Activated CD8-positive, alpha-beta T cell treated with anti-CD3 and anti-CD28 coated beads, Interleukin-2, amount 10 ng/mL, durations not matched to agents 7 days and 5 days (primary cell): ENCODE data around the gene PARD3B. TPM values are rescaled to one million over a fixed set of nuclear protein-coding genes. Genes with fewer than 3 reads are reported as not detected.

Experiments used
- ATAC-seq: fragments of 150-1000 bp; cut with Tn5 transposase; one replicate; pipeline ENCODE4 v1.10.0; 2021; ENCODE audit warnings: moderate library complexity
- CTCF ChIA-PET: fragments of 350-600 bp; sonication (Branson Sonifier 250); formaldehyde crosslinking; loops from one replicate; lab custom pipeline; 2021; ENCODE audit warnings: antibody characterized with exemption; lab: Charles Lee
- POLR2A ChIA-PET: fragments of 350-600 bp; sonication (Branson Sonifier 250); formaldehyde crosslinking; loops from one replicate; lab custom pipeline; 2021; ENCODE audit warnings: antibody characterized with exemption; lab: Charles Lee
- DNase-seq: peaks from one replicate; pipeline ENCODE4 v3.0.0-alpha.2; 2020
- H3K27ac Mint-ChIP-seq: one replicate; pipeline ENCODE4 v1.8.0; 2021; ENCODE audit warnings: mild to moderate bottlenecking, mixed read lengths
- H3K27me3 Mint-ChIP-seq: one replicate; pipeline ENCODE4 v1.8.0; 2021; ENCODE audit warnings: low read depth, mixed read lengths
- H3K36me3 Mint-ChIP-seq: one replicate; pipeline ENCODE4 v1.8.0; 2021; ENCODE audit warnings: low read depth, mixed read lengths
- H3K4me1 Mint-ChIP-seq: one replicate; pipeline ENCODE4 v1.8.0; 2021; ENCODE audit warnings: low read depth, mixed read lengths
- H3K4me3 Mint-ChIP-seq: one replicate; pipeline ENCODE4 v1.8.0; 2021; ENCODE audit warnings: mild to moderate bottlenecking, mixed read lengths
- H3K9me3 Mint-ChIP-seq: one replicate; pipeline ENCODE4 v1.8.0; 2022; ENCODE audit warnings: mixed read lengths; ENCODE audit not compliant: insufficient read depth
- total RNA-seq, 2 experiments: library from RNA; stranded (reverse); gene quantifications; one replicate each; pipeline ENCODE4 v1.2.3, GENCODE V29; 2021

Gene PARD3B
- total RNA-seq, 2 experiments from 2014 or later: 0.76 to 1.0 TPM

DNA sequence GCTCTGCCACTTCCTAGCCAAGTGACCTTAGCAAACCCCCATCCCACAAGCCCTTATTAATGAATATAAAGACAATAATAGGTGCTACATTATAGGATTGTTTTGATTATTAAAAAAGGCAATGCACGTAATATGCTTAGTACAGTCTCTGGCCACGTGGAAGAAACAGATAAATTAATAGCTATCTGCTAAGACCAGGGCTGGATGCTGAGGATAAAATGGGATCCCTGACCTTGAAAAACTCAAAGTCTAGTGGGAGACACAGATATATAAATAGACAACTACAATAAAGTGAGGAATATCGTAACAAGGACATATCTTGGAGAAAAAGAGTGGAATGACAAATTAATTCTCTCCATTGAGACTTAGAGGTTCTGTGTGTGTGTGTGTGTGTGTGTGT is 29.9 kb upstream of the PARD3B start:
- H3K4me3 Mint-ChIP-seq: no peak overlapping the region
- peaks cover 3% of the 10 kb centered on the region for H3K9me3 Mint-ChIP-seq
- ChIA-PET POLR2A (no interaction called here), CTCF (no interaction called here)
- H3K36me3 Mint-ChIP-seq: no peaks in the 10 kb centered on the region
- ATAC-seq: no peak
- no peak overlapping the region for H3K27ac Mint-ChIP-seq
- no peaks in the 10 kb centered on the region for H3K27me3 Mint-ChIP-seq
- no peak for DNase-seq
- no peaks in the 10 kb centered on the region for H3K4me1 Mint-ChIP-seq

DNA sequence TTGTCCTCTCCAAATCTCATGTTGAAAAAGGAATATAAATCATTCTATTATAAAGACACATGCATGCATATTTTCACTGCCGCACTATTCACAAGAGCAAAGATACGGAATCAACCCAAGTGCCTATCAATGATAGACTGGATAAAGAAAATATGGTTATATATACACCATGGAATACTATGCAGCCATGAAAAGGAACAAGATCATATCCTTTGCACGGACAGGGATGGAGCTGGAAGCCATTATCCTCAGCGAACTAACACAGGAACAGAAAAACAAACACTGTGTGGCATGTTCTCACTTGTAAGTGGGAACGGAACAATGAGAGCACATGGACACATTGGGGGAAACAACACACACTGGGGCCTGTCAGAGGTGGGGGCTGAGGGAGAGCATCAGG is 28.1 kb upstream of the PARD3B start:
- Mint-ChIP-seq H3K36me3 (no peaks in the 10 kb centered on the region), H3K9me3 (peaks cover 3% of the 10 kb centered on the region), H3K27ac (no peak overlapping the region), H3K27me3 (peaks cover 3% of the 10 kb centered on the region), H3K4me1 (no peaks in the 10 kb centered on the region), H3K4me3 (no peak overlapping the region)
- DNase-seq: no peak
- POLR2A ChIA-PET: no interaction called here
- CTCF ChIA-PET: no interaction called here
- no peak for ATAC-seq

DNA sequence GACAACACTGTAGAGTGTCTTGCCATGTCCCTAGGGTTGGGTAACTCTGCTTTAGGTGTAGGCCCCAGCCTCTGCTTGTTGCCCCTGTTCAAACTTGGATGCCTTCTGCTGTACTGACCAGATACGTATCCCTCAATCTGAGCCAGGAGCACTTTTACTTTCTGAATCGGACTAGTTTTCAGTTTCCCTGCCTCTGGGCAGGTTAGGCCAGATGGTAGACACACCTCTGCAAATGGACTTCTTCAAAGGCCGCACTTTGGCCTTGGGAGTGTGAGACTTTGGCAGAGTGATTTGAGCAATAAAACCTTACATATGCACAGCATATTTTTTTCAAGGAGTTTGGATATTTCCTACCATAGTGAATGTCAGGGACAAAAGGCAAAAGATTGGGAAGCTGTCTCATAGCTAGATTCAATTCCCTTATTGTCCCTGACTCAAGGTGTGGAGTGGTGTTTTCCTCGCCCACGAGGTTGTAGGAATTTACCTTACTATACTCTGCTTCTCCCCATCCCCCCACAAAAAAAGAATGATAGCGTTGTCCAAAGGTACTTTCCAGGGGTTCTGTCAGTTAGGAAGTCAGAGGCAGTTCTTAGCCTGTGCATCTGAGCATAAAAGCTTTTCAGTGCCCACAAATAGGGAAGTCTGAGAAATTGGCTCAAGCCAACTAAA is 15.3 kb upstream of the PARD3B start:
- Mint-ChIP-seq H3K27me3 (peaks cover 3% of the 10 kb centered on the region), H3K36me3 (no peaks in the 10 kb centered on the region), H3K27ac (no peak overlapping the region), H3K9me3 (no peaks in the 10 kb centered on the region), H3K4me1 (no peaks in the 10 kb centered on the region), H3K4me3 (no peak overlapping the region)
- ATAC-seq (no peak), DNase-seq (no peak)
- POLR2A ChIA-PET: no interaction called here
- CTCF ChIA-PET: interaction anchor here (1.0 kb wide), 1 partner anchor 145 kb away, joined by 3 read pairs; no protein-coding TSS in a partner anchor

DNA sequence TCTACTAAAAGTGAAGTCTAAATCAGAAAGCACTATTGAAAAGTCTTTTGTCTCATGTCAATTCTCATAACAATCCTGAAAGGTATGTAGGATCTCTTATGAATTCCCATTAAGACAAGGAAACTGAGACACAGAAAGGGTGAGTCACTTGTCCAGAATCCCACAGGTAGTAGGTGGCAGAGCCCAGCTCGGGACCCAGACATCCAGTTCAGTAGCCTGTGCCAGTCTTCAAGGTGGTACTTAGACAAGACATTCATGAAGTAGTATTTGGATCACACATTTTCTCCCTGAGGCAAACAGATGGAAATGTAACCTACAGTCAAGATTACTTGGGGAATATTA is 14.8 kb upstream of the PARD3B start:
- no peaks in the 10 kb centered on the region for H3K9me3 Mint-ChIP-seq
- no peak overlapping the region for H3K27ac Mint-ChIP-seq
- DNase-seq (no peak), ATAC-seq (no peak)
- ChIA-PET POLR2A (no interaction called here), CTCF (interaction anchor here (1.0 kb wide), 1 partner anchor 144 kb away, joined by 3 read pairs; no protein-coding TSS in a partner anchor)
- H3K4me1 Mint-ChIP-seq: no peaks in the 10 kb centered on the region
- no peak overlapping the region for H3K4me3 Mint-ChIP-seq
- H3K36me3 Mint-ChIP-seq: no peaks in the 10 kb centered on the region
- peaks cover 5% of the 10 kb centered on the region for H3K27me3 Mint-ChIP-seq

DNA sequence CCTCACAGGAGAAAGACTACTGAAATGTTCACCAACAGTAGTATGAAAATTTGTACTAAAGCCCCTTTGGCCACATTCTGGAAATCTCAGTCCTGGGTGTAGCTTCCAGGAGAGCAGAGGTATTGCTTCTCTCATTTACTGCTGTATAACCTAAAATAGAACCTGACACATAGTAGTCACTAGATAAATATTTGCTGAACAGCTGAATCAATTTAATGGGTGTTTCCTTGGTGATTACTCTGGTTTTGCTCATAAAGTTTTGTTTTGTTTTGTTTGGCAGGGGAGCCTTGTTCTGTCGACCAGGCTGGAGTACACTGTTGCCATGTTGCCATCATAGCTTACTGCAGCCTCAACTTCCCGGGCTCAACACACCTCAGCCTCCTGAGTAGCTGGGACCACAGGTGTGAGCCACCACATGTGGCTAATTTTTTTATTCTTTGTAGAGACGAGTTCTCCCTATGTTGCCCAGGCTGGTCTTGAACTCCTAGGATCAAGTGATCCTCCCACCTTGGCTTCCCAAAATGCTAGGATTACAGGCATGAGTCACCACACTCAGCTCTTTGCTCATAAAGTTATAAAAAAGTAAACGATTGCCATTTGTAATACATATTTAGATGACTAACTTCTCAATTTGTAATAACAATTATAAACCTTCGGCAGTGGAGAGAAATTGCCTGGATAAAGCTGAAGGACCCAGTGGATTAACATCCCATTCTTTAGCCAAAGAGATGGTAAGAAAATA is 11.5 kb upstream of the PARD3B start:
- ATAC-seq: no peak
- Mint-ChIP-seq H3K27ac (no peak overlapping the region), H3K9me3 (no peaks in the 10 kb centered on the region), H3K4me1 (no peaks in the 10 kb centered on the region), H3K36me3 (no peaks in the 10 kb centered on the region), H3K4me3 (no peak overlapping the region), H3K27me3 (peaks cover 7% of the 10 kb centered on the region)
- DNase-seq: no peak
- CTCF ChIA-PET: no interaction called here
- POLR2A ChIA-PET: no interaction called here

DNA sequence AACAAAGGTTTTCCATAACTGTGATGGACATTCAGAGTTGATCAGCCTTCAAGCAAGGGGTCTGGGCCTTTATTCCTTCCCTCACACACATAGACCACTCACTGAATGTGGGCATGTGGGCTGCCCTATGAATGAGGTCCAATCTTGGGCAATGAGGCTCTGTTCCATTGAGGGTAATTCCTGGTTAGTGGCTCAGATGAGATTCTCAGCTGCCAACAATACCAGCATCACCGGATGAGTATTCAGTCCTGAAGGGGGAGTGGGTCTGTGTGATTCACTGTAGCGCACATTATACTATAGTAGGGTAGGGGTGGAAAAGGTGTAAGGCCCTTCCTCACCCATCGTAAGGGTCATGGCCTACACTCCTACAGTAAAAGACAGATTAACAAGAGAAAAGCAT is 9.9 kb upstream of the PARD3B start:
- DNase-seq (no peak), ATAC-seq (no peak)
- H3K27ac Mint-ChIP-seq: no peak overlapping the region
- no peaks in the 10 kb centered on the region for H3K4me1 Mint-ChIP-seq
- ChIA-PET POLR2A (no interaction called here), CTCF (no interaction called here)
- no peaks in the 10 kb centered on the region for H3K36me3 Mint-ChIP-seq
- peaks cover 7% of the 10 kb centered on the region for H3K27me3 Mint-ChIP-seq
- H3K9me3 Mint-ChIP-seq: no peaks in the 10 kb centered on the region
- H3K4me3 Mint-ChIP-seq: no peak overlapping the region

DNA sequence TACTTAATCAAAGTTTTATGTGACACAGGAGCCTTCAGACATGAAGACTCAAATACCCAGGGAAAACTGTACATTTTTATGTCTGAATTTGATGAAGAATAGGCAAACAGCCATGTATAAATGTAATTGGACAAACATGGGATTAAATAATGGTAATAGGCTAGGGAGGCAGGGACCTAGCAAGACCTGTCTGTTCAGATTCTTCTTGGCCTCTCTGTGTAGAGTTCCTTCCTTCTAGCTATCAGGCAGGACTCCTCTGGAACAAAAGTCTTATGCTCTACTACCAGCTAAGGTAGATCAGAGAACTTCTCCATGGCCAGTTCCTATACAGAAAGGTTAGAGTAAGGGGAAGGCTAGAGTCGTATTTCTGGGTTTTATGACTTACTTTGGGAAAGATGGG is 9.5 kb upstream of the PARD3B start:
- no peak for DNase-seq
- no peaks in the 10 kb centered on the region for H3K4me1 Mint-ChIP-seq
- ChIA-PET CTCF (no interaction called here), POLR2A (no interaction called here)
- H3K36me3 Mint-ChIP-seq: no peaks in the 10 kb centered on the region
- H3K27me3 Mint-ChIP-seq: peaks cover 7% of the 10 kb centered on the region
- H3K4me3 Mint-ChIP-seq: no peak overlapping the region
- H3K9me3 Mint-ChIP-seq: no peaks in the 10 kb centered on the region
- H3K27ac Mint-ChIP-seq: no peak overlapping the region
- no peak for ATAC-seq

DNA sequence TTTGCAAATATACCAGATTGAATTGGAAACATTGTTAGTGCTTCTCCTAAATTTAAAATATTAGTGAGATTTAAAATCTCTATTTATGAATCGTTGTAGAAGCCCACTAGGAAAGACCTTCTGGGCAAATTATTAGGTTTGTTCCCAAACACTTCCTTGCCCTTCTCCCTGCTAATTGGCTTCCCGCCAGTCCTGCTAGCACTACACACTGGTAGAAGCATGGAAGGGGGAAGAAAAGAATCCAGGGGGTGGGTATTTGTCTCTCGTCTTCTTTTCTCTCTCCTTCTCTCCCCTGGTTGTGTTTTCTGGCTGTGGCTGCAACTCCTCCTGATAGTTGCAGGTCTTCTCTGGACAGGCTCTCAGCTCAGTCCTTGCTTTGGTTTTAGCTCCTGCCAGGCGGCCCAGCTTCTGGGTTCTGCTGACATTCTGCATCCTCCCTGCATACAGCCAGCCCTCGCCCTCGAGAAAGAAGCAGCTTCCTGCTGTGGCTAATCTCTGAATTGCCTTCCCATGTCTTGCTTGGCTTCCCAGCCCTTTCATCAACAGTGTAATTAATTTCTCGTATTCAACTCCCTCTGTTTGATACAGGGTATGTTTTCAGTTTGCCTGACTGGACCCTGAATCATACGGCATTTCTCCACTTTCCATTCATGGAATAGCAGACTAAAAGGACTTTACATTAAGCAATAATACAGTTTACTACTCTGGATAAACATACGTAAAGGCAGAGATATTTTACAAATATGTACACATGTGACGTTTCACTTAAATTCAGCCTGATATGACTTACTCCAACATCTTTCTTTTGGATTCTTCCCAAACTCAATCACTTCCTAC is 6.9 kb upstream of the PARD3B start:
- Mint-ChIP-seq H3K9me3 (no peaks in the 10 kb centered on the region), H3K4me1 (no peaks in the 10 kb centered on the region), H3K27ac (no peak overlapping the region), H3K36me3 (no peaks in the 10 kb centered on the region), H3K27me3 (peaks cover 9% of the 10 kb centered on the region), H3K4me3 (no peak overlapping the region)
- DNase-seq: no peak
- CTCF ChIA-PET: no interaction called here
- POLR2A ChIA-PET: no interaction called here
- ATAC-seq: no peak

DNA sequence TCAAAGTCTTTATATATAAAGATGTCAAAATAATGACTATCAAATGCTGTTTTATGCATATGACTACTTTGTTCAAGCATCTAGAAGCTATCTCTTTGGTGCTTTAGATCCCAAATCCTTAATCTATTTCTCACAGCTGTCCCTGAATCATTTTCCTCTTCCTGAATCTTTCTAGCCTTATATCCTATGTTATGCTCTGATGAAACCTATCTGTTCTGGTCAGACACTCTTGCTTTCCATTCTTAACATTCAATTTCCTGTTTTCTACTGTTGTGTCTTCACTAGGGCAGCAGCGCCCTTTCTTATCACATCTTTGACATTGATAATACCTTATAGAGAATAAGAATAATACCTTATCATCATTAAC is 6.3 kb upstream of the PARD3B start:
- Mint-ChIP-seq H3K4me3 (no peak overlapping the region), H3K4me1 (no peaks in the 10 kb centered on the region), H3K9me3 (no peaks in the 10 kb centered on the region), H3K27me3 (peaks cover 13% of the 10 kb centered on the region), H3K36me3 (no peaks in the 10 kb centered on the region), H3K27ac (no peak overlapping the region)
- DNase-seq: no peak
- ATAC-seq: no peak
- POLR2A ChIA-PET: no interaction called here
- CTCF ChIA-PET: no interaction called here

DNA sequence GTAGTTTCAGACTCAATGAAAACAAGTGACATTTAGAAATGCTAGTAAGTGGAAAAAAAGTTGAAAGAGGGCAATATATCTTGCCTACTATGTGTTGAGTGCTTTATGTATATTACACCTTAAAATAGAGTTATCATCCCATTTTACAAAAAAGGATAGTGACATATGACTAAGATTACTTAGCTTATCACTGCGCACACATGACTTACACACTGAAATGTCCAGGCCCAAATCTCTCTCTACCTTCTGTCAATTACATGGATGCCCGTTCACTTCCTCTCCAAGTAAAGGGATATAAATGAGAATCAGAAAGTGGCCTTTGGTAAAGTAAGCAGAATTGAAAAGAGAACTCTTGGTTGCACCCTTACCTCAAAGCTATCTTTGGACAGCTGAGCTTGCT is 3.6 kb upstream of the PARD3B start:
- Mint-ChIP-seq H3K27ac (no peak overlapping the region), H3K36me3 (no peaks in the 10 kb centered on the region), H3K4me1 (peaks cover 12% of the 10 kb centered on the region), H3K4me3 (no peak overlapping the region), H3K9me3 (no peaks in the 10 kb centered on the region), H3K27me3 (peaks cover 28% of the 10 kb centered on the region)
- ChIA-PET POLR2A (no interaction called here), CTCF (no interaction called here)
- no peak for DNase-seq
- no peak for ATAC-seq

DNA sequence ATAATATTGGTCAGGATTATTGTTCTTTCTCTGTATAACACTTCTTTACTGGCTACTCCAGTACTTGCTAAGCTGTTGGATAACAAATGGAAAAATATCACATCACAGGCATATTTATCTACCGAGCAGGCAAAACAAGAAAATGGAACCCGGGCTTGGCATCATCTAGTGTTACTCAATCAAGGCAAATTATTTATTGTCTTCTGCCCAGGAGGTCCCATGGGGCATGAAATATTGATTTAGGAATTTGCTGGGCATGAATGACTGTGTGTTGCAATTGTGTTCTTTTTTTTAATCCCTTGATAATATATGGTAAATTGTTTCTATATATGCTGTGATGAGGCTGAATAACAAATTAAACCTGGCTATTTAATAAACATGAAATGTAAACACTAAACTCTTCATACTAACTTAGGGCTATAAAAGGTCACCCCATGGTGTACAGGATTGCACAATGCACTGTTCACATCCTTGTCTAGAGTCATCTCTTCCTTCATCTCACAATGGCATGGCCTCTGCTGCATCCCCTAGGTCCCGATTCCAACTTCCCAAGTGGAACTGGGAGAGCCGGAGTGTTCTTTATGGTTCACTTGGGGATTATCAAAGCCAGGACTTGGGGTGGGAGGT is 2.2 kb upstream of the PARD3B start:
- H3K4me3 Mint-ChIP-seq: no peak overlapping the region
- H3K27ac Mint-ChIP-seq: no peak overlapping the region
- DNase-seq (no peak), ATAC-seq (no peak)
- no peaks in the 10 kb centered on the region for H3K9me3 Mint-ChIP-seq
- POLR2A ChIA-PET: no interaction called here
- peaks cover 12% of the 10 kb centered on the region for H3K4me1 Mint-ChIP-seq
- no peaks in the 10 kb centered on the region for H3K36me3 Mint-ChIP-seq
- CTCF ChIA-PET: no interaction called here
- H3K27me3 Mint-ChIP-seq: peaks cover 31% of the 10 kb centered on the region
